RWPE2 (cell line): Measurements from ENCODE around the gene SYTL3.

Experiments
- ATAC-seq: fragments of 200-7000 bp; cut with Tn5 transposase; 3 replicates; pipeline ENCODE4 v1.9.1; 2021; ENCODE audit warnings: low read depth
- DNase-seq: peaks from one replicate; pipeline ENCODE4 v3.0.0-alpha.2; 2020; ENCODE audit warnings: low spot score
- H3K27ac ChIP-seq: fragments of 450-650 bp; 2 replicates; pipeline ENCODE4 v1.5.1; 2017; ENCODE audit warnings: mild to moderate bottlenecking; ENCODE audit not compliant: poor library complexity, severe bottlenecking
- H3K27me3 ChIP-seq: fragments of 250-450 bp; sonication (Bioruptor Pico); 2 replicates; pipeline ENCODE4 v1.5.1; 2021; ENCODE audit warnings: mild to moderate bottlenecking, moderate library complexity; ENCODE audit not compliant: insufficient read depth, poor library complexity, severe bottlenecking
- H3K36me3 ChIP-seq: fragments of 250-450 bp; sonication (Bioruptor Pico); 2 replicates; pipeline ENCODE4 v1.5.1; 2020; ENCODE audit warnings: low read depth, mild to moderate bottlenecking, moderate library complexity
- H3K4me1 ChIP-seq: fragments of 250-450 bp; sonication (Bioruptor Pico); 2 replicates; pipeline ENCODE4 v1.5.1; 2021; ENCODE audit warnings: mild to moderate bottlenecking, moderate library complexity; ENCODE audit not compliant: insufficient read depth, poor library complexity, severe bottlenecking
- H3K4me3 ChIP-seq: fragments of 250-450 bp; sonication (Bioruptor Pico); 2 replicates; pipeline ENCODE4 v1.5.1; 2021; ENCODE audit warnings: mild to moderate bottlenecking, moderate library complexity; ENCODE audit not compliant: severe bottlenecking
- H3K9me3 ChIP-seq: fragments of 250-450 bp; sonication (Bioruptor Pico); 2 replicates; pipeline ENCODE4 v1.5.1; 2021; ENCODE audit warnings: mild to moderate bottlenecking, moderate library complexity; ENCODE audit not compliant: severe bottlenecking
- TF ChIP-seq, protein P1 (sequence below): fragments of 450-650 bp; IDR thresholded peaks from one replicate; pipeline ENCODE4 v1.5.1; 2017; ENCODE audit warnings: mild to moderate bottlenecking, moderate library complexity; ENCODE audit not compliant: poor library complexity, severe bottlenecking

SYTL3 gene

GRCh38 chr6:158662607-158662953 is 12.7 kb downstream of the SYTL3 start:
- no peaks in the 10 kb centered on the region for H3K9me3 ChIP-seq
- TF ChIP-seq, protein P1, sequence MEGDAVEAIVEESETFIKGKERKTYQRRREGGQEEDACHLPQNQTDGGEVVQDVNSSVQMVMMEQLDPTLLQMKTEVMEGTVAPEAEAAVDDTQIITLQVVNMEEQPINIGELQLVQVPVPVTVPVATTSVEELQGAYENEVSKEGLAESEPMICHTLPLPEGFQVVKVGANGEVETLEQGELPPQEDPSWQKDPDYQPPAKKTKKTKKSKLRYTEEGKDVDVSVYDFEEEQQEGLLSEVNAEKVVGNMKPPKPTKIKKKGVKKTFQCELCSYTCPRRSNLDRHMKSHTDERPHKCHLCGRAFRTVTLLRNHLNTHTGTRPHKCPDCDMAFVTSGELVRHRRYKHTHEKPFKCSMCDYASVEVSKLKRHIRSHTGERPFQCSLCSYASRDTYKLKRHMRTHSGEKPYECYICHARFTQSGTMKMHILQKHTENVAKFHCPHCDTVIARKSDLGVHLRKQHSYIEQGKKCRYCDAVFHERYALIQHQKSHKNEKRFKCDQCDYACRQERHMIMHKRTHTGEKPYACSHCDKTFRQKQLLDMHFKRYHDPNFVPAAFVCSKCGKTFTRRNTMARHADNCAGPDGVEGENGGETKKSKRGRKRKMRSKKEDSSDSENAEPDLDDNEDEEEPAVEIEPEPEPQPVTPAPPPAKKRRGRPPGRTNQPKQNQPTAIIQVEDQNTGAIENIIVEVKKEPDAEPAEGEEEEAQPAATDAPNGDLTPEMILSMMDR: no peak
- H3K4me3 ChIP-seq: no peak overlapping the region
- no peak overlapping the region for H3K27ac ChIP-seq
- no peaks in the 10 kb centered on the region for H3K36me3 ChIP-seq
- H3K27me3 ChIP-seq: no peaks in the 10 kb centered on the region
- DNase-seq: no peak
- ATAC-seq: no peak
- H3K4me1 ChIP-seq: no peaks in the 10 kb centered on the region

GRCh38 chr6:158662954-158663624 is 13.2 kb downstream of the SYTL3 start:
- no peak overlapping the region for H3K4me3 ChIP-seq
- no peaks in the 10 kb centered on the region for H3K4me1 ChIP-seq
- H3K27me3 ChIP-seq: no peaks in the 10 kb centered on the region
- no peaks in the 10 kb centered on the region for H3K9me3 ChIP-seq
- no peaks in the 10 kb centered on the region for H3K36me3 ChIP-seq
- DNase-seq: no peak
- TF ChIP-seq, protein P1: no peak
- ATAC-seq: no peak
- H3K27ac ChIP-seq: no peak overlapping the region

DNA sequence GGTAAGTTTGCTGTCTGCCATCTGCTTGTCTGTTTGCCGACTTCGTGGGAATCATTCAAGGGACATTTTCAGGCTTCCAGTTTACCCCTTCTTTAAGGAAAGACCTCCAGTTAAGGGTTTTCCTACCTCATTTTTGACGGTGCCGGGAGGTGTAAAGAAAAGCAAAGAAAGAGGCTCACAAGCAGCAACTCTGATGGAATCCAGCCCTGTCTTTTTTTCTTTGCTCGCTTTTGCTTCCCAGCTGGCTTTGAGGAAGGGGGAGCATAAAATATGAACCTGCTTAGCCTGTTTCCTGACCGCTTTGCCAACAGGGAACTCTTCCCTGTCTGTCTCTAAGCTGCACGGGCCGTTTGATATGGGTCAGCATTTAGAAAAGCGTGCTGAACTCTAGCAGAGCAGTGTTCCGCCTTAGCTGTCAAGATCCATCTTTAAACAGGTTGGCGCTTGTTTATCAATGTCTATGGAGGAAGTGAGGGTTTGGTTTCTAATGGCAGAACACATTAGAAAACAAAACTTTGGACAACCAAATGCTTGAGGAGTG is 13.8 kb downstream of the SYTL3 start:
- TF ChIP-seq, protein P1: no peak
- no peak overlapping the region for H3K27ac ChIP-seq
- H3K27me3 ChIP-seq: no peaks in the 10 kb centered on the region
- no peaks in the 10 kb centered on the region for H3K36me3 ChIP-seq
- H3K4me1 ChIP-seq: no peaks in the 10 kb centered on the region
- DNase-seq (no peak), ATAC-seq (no peak)
- H3K4me3 ChIP-seq: no peak overlapping the region
- no peaks in the 10 kb centered on the region for H3K9me3 ChIP-seq

DNA sequence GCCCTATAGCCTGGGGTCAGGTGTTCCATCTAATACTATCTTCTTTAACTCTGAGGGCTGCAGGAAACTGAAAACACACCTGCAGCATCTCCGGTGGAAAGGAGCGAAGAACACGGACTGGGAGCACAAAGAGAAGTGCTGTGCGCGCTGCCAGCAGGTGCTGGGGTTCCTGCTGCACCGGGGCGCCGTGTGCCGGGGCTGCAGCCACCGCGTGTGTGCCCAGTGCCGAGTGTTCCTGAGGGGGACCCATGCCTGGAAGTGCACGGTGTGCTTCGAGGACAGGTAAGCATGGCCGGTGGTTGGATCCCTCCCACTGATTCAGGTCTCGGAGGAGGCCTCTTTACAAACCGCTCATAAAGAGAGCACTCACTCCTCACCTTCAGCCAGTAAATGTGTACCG is 15.5 kb downstream of the SYTL3 start:
- DNase-seq: no peak
- Histone ChIP-seq H3K4me3 (no peak overlapping the region), H3K36me3 (no peaks in the 10 kb centered on the region), H3K27ac (no peak overlapping the region), H3K4me1 (peaks cover 11% of the 10 kb centered on the region), H3K9me3 (no peaks in the 10 kb centered on the region), H3K27me3 (no peaks in the 10 kb centered on the region)
- TF ChIP-seq, protein P1: no peak
- no peak for ATAC-seq
